GM19239 (cell line): ENCODE measurements around the gene GLYAT.

ENCODE experiments used
- DNase-seq: peaks from one replicate; pipeline ENCODE4 v3.0.0; 2011; ENCODE audit warnings: low spot score; ENCODE audit not compliant: insufficient read length
- FAIRE-seq: peaks from 2 replicates; lab custom pipeline; 2011; peaks lifted over from hg19 to GRCh38; lab: Jason Lieb, UNC

GLYAT gene

GRCh38 chr11:58731819-58732218 is at the start of gene GLYAT:
Gene GLYAT (minus strand): TSS chr11:58731943. CDS start chr11:58724496, 7,447 bp downstream.
- FAIRE-seq (no peak), DNase-seq (no peak)

- FAIRE-seq (no peak), DNase-seq (no peak)
These were observed 49.6 kb upstream of the GLYAT start for GRCh38 chr11:58781345-58781744.

- FAIRE-seq: no peak
- DNase-seq: no peak
These were observed 48.8 kb upstream of the GLYAT start for GRCh38 chr11:58780578-58780977.

GRCh38 chr11:58776891-58777710 is 45.4 kb upstream of the GLYAT start:
- DNase-seq (no peak), FAIRE-seq (no peak)

GRCh38 chr11:58775066-58775708 is 43.4 kb upstream of the GLYAT start:
- DNase-seq (no peak), FAIRE-seq (no peak)

GRCh38 chr11:58774164-58774593 is 42.4 kb upstream of the GLYAT start:
- FAIRE-seq: no peak
- no peak for DNase-seq

- DNase-seq (no peak), FAIRE-seq (no peak)
These were observed 41.6 kb upstream of the GLYAT start for GRCh38 chr11:58773337-58773736.

GRCh38 chr11:58772329-58773285 is 40.9 kb upstream of the GLYAT start:
- FAIRE-seq: no peak
- no peak for DNase-seq

GRCh38 chr11:58771458-58771855 is 39.7 kb upstream of the GLYAT start:
- FAIRE-seq (no peak), DNase-seq (no peak)

- no peak for FAIRE-seq
- no peak for DNase-seq
These were observed 39.1 kb upstream of the GLYAT start for GRCh38 chr11:58770627-58771457.

GRCh38 chr11:58770166-58770565 is 38.4 kb upstream of the GLYAT start:
- FAIRE-seq (no peak), DNase-seq (no peak)

GRCh38 chr11:58769308-58769707 is 37.6 kb upstream of the GLYAT start:
- no peak for FAIRE-seq
- DNase-seq: no peak

- no peak for DNase-seq
- no peak for FAIRE-seq
These were observed 36.4 kb upstream of the GLYAT start for GRCh38 chr11:58768137-58768536.

GRCh38 chr11:58765078-58765477 is 33.3 kb upstream of the GLYAT start:
- FAIRE-seq (no peak), DNase-seq (no peak)

- FAIRE-seq (no peak), DNase-seq (no peak)
These were observed 31.4 kb upstream of the GLYAT start for GRCh38 chr11:58763120-58763490.

- no peak for FAIRE-seq
- DNase-seq: no peak
These were observed 30.8 kb upstream of the GLYAT start for GRCh38 chr11:58762284-58763119.

- FAIRE-seq (no peak), DNase-seq (no peak)
These were observed 25.7 kb upstream of the GLYAT start for GRCh38 chr11:58757439-58757838.

- DNase-seq: no peak
- no peak for FAIRE-seq
These were observed 14.1 kb upstream of the GLYAT start for GRCh38 chr11:58745705-58746364.
